Progenitor cell of endocrine pancreas (in vitro differentiated cells): Measurements from ENCODE around the gene EEFSEC. TPM values are rescaled to one million over a fixed set of nuclear protein-coding genes. Genes with fewer than 3 reads are reported as not detected.

ENCODE experiments used
- DNase-seq: peaks from one replicate; pipeline ENCODE4 v3.0.0; 2021; ENCODE audit warnings: low spot score; ENCODE audit not compliant: unreplicated experiment
- H3K27ac Mint-ChIP-seq: 2 replicates; pipeline ENCODE4 v1.8.0; 2021; ENCODE audit warnings: mild to moderate bottlenecking, moderate library complexity, mixed read lengths
- H3K27me3 Mint-ChIP-seq: 2 replicates; pipeline ENCODE4 v1.8.0; 2021; ENCODE audit warnings: mixed read lengths
- H3K36me3 Mint-ChIP-seq: 2 replicates; pipeline ENCODE4 v1.8.0; 2022; ENCODE audit warnings: mixed read lengths; ENCODE audit not compliant: insufficient read depth
- H3K4me1 Mint-ChIP-seq: 2 replicates; pipeline ENCODE4 v1.8.0; 2021; ENCODE audit warnings: low read depth, mixed read lengths
- H3K4me3 Mint-ChIP-seq: 2 replicates; pipeline ENCODE4 v1.8.0; 2021; ENCODE audit warnings: low read depth, mild to moderate bottlenecking, moderate library complexity, mixed read lengths
- H3K9me3 Mint-ChIP-seq: 2 replicates; pipeline ENCODE4 v1.8.0; 2021; ENCODE audit warnings: low read depth, mixed read lengths
- total RNA-seq: library from RNA; stranded (reverse); gene quantifications from 2 replicates; pipeline ENCODE4 v1.2.1, GENCODE V29; 2021
- TF ChIP-seq, protein P1 (sequence below): fragments of 200-600 bp; sonication (generic); IDR thresholded peaks from one replicate; pipeline ENCODE4 v1.5.0; 2021; ENCODE audit warnings: antibody characterized with exemption, mild to moderate bottlenecking; ENCODE audit not compliant: unreplicated experiment

EEFSEC gene
- total RNA-seq, 1 donor from 2014 or later = 11.8 TPM

DNA sequence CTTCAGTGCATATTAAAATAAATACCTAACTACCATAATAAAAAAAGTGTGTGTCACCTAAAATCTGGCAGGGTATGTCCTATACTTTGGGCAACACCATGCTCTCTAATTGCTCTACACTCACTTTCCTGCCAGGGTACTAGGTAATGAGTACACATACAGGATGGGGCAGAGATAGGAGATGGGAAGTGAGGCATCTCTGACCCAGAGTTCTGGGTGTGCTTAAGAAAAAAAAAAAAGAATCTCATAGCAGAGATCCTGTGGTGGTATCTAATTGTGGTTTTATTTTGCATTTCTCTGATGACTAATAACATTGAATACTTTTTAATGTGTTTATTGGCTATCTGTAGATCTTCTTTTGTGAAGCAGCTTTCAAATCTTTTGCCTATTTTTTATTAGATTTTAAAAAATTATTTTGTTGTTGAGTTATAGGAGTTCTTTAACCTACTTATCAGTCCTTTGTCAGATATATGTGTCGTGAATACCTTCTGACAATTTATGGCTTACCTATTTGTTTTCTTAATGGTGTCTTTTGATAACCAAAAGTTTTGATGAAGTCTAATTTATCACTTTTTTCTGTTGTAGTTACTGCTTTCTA, 48.0 kb downstream of the EEFSEC start:
- Mint-ChIP-seq H3K9me3 (peaks cover 9% of the 10 kb centered on the region), H3K4me3 (no peak overlapping the region), H3K27me3 (peaks cover 2% of the 10 kb centered on the region), H3K27ac (no peak overlapping the region), H3K4me1 (peaks cover 26% of the 10 kb centered on the region), H3K36me3 (peaks cover 1% of the 10 kb centered on the region)
- no peak for DNase-seq
- TF ChIP-seq, protein P1, sequence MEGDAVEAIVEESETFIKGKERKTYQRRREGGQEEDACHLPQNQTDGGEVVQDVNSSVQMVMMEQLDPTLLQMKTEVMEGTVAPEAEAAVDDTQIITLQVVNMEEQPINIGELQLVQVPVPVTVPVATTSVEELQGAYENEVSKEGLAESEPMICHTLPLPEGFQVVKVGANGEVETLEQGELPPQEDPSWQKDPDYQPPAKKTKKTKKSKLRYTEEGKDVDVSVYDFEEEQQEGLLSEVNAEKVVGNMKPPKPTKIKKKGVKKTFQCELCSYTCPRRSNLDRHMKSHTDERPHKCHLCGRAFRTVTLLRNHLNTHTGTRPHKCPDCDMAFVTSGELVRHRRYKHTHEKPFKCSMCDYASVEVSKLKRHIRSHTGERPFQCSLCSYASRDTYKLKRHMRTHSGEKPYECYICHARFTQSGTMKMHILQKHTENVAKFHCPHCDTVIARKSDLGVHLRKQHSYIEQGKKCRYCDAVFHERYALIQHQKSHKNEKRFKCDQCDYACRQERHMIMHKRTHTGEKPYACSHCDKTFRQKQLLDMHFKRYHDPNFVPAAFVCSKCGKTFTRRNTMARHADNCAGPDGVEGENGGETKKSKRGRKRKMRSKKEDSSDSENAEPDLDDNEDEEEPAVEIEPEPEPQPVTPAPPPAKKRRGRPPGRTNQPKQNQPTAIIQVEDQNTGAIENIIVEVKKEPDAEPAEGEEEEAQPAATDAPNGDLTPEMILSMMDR = no peak

DNA sequence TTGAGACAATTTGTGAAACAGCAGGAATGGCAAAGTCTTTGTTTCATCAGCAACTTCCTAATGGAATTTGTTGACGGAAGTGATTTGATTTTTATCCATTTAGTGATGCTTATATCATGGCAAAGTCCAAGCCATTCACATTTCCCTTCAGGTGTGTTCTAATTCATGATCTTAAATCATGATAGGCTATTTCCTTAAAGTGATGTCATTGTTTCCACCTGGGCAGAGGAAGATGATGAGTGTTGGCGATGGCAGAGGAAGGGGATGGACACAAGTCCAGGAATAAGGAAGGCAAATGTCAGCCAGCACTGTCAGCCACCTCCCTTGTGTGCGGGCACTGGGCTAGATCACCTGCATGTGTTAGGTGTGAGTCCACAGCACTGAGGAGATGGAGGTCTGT, 49.9 kb downstream of the EEFSEC start:
- DNase-seq = no peak
- peaks cover 9% of the 10 kb centered on the region for H3K9me3 Mint-ChIP-seq
- no peak overlapping the region for H3K4me3 Mint-ChIP-seq
- no peak overlapping the region for H3K27ac Mint-ChIP-seq
- peaks cover 1% of the 10 kb centered on the region for H3K36me3 Mint-ChIP-seq
- TF ChIP-seq, protein P1 = no peak
- peaks cover 8% of the 10 kb centered on the region for H3K27me3 Mint-ChIP-seq
- peaks cover 22% of the 10 kb centered on the region for H3K4me1 Mint-ChIP-seq

DNA sequence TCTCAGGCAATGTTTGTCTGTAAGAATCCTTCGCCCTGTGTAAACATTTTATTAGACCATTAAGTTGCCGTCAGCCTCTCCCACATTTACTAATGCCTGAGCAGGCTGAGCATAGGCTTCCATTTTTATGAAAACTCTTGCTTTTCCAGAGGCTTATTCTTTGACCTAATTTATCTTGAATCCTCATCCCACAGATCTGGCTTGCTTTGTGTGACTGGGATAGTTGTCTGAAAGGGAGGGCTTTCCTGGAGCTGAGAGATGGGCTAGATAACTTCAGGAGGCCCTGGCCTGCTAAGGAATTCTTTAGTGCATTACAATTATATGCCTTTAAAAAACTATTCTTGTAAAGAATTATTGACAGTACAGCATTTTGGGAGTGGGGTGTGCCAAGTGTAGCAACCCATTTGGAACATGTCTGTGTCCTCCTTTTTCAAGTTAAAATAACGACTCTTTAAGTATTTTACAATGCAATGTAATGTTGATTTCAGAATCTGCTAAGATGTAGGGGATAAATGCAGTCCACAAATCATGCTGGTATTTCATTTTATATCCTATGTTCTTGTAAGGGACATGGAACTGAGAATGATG, 52.4 kb downstream of the EEFSEC start:
- Mint-ChIP-seq H3K9me3 (peaks cover 9% of the 10 kb centered on the region), H3K4me1 (peaks cover 21% of the 10 kb centered on the region), H3K4me3 (no peak overlapping the region), H3K27ac (no peak overlapping the region), H3K27me3 (peaks cover 11% of the 10 kb centered on the region), H3K36me3 (peaks cover 1% of the 10 kb centered on the region)
- TF ChIP-seq, protein P1 = no peak
- DNase-seq = no peak

DNA sequence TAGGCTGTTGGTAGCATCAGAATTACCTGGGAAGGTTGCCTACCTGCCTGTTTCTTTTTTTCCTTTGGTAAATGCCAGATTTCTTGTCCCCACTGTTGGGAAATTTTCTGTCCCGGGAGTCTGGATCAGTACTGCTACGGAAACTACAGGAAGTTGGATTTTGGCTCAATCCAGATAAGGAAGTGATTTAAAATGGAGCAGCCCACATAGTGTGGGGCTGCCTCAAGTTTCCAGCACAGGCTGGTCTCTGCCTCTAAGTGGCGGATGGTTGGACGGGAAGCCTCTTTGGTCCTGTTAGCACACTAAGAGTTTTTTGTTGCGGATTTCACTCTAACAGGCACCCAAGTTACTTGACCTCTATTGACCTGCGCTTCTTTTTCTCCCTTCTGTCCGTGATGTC, 54.7 kb downstream of the EEFSEC start:
- TF ChIP-seq, protein P1 = no peak
- no peak for DNase-seq
- Mint-ChIP-seq H3K9me3 (no peaks in the 10 kb centered on the region), H3K27me3 (peaks cover 11% of the 10 kb centered on the region), H3K27ac (no peak overlapping the region), H3K36me3 (no peaks in the 10 kb centered on the region), H3K4me3 (no peak overlapping the region), H3K4me1 (peaks cover 21% of the 10 kb centered on the region)

DNA sequence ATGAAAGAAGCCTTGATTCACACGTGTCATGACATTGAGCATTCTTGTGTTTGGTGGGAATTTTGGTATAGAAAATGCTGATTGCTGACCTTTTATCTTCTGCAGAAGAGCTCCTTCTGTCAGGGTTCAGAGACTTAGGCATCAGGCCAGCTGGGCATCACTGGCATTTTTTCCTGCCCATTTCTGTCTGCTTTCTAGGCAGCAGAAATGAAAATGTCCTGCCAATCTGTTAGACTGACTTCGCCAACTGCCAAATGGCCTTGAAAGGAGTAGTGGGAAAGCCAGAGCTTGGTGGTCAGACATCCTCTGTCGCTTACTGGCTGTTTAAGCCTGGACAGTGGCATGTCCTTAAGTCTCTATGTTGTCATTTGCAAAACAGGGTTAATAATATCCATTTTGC, 57.4 kb downstream of the EEFSEC start:
- H3K27ac Mint-ChIP-seq = no peak overlapping the region
- no peaks in the 10 kb centered on the region for H3K9me3 Mint-ChIP-seq
- H3K4me3 Mint-ChIP-seq = no peak overlapping the region
- TF ChIP-seq, protein P1 = no peak
- H3K36me3 Mint-ChIP-seq = no peaks in the 10 kb centered on the region
- no peak for DNase-seq
- peaks cover 11% of the 10 kb centered on the region for H3K27me3 Mint-ChIP-seq
- peaks cover 9% of the 10 kb centered on the region for H3K4me1 Mint-ChIP-seq
